Thyroid gland (tissue), 4 donors: ENCODE results near the gene CRISPLD2. TPM values are rescaled to one million over a fixed set of nuclear protein-coding genes. Genes with fewer than 3 reads are reported as not detected.
A peak's percentile ranks its signal among the peaks of the same experiment; 100 is the strongest.

Experiments used
- DNase-seq, 2 donors: peaks; one replicate each; pipeline ENCODE4 v3.0.0-alpha.2; 2019
- H3K27ac ChIP-seq, 3 donors: fragments of 200-600 bp; sonication (generic); 1 replicate in 2 of 3; 2 replicates in 1 of 3; pipeline ENCODE4 v1.5.1; 2016 to 2019; ENCODE audit warnings: mild to moderate bottlenecking in 1 of 3, moderate library complexity in 1 of 3
- H3K27me3 ChIP-seq: fragments of 200-600 bp; sonication (generic); one replicate; pipeline ENCODE4 v1.5.1; 2019
- H3K36me3 ChIP-seq, 2 donors: fragments of 200-600 bp; sonication (generic); one replicate each; pipeline ENCODE4 v1.5.1; 2016 to 2019
- H3K4me1 ChIP-seq, 2 donors: fragments of 200-600 bp; sonication (generic); one replicate each; pipeline ENCODE4 v1.5.1; 2017 to 2019
- H3K4me3 ChIP-seq, 3 donors: fragments of 200-600 bp; sonication (generic); replicated peaks in 1 of 3; 1 replicate in 2 of 3; 2 replicates in 1 of 3; pipeline ENCODE4 v1.5.1; 2016; ENCODE audit warnings: mild to moderate bottlenecking in 1 of 3
- H3K9me3 ChIP-seq: fragments of 200-600 bp; sonication (generic); one replicate; pipeline ENCODE4 v1.5.1; 2017
- CTCF ChIP-seq, 6 experiments: fragments of 200-600 bp in 3 of 6; fragments of 450-650 bp in 3 of 6; sonication (generic) in 3 of 6; IDR thresholded peaks; one replicate each; pipeline ENCODE4 v1.5.1; 2016 to 2019; ENCODE audit warnings: antibody characterized with exemption in 6 of 6, mild to moderate bottlenecking in 2 of 6, inconsistent platforms in 1 of 6, moderate library complexity in 1 of 6
- POLR2A ChIP-seq, 2 donors: fragments of 450-650 bp; IDR thresholded peaks; one replicate each; pipeline ENCODE4 v1.6.1; 2017; ENCODE audit warnings: antibody characterized with exemption in 2 of 2, mild to moderate bottlenecking in 2 of 2, moderate library complexity in 1 of 2
- WGBS, 2 donors: methylation state at CpG; one replicate each; pipeline ENCODE4 v1.1.5; 2017; 5-methylcytosine and 5-hydroxymethylcytosine counted together
- intact Hi-C: fragments of 100-400 bp; cut with DNase I; formaldehyde crosslinking; loops from one replicate; pipeline ENCODE4 v1.15.1; 2023
- total RNA-seq, 4 donors: library from RNA; depleted of rRNA; stranded (reverse); fragments of >200 nt; gene quantifications; one replicate each; pipeline ENCODE4 v1.2.3, GENCODE V29; 2016

Gene CRISPLD2
- total RNA-seq, 4 donors from 2014 or later, result 48.0 to 261 (median 108) TPM

DNA sequence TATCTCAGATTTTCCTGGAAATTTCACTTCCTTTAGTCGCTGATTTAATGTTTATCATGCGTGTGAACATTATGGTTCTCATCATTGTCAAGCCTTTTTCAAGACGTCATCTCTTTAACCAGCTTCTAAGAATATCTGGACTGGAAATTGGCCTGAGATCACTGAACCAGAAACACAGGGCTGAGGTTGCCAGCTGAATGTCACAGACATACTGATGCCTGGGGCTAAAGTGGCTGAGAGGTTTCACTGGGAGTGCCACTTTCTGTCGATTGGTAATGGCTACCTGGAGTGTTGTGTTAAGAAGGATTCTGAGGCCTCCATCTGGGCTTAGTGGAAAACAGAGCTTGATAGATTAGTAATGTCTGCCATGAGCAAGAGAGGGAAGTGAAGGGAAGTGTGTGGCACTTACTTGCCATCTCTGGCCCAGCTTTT, 54.2 kb downstream of the CRISPLD2 start:
- no peaks in the 10 kb centered on the region for H3K27me3 ChIP-seq
- TF ChIP-seq CTCF (IDR thresholded peaks at IDR 0.05) (no peak), POLR2A (IDR thresholded peaks at IDR 0.05) (no peak)
- intact Hi-C loops, result no loop called here
- H3K36me3 ChIP-seq, result no peaks in the 10 kb centered on the region
- H3K4me3 ChIP-seq, result no peak overlapping the region
- 25 to 29% methylated on average over 4 of the region's 4 CpGs for WGBS, 2 donors
- H3K27ac ChIP-seq, result peak overlapping the region in 2 of 3 donors; percentile 10 to 21
- peaks cover 0 to 3% of the 10 kb centered on the region in 2 donors for H3K4me1 ChIP-seq
- H3K9me3 ChIP-seq, result no peaks in the 10 kb centered on the region
- peak; percentile 50 to 62 for DNase-seq

DNA sequence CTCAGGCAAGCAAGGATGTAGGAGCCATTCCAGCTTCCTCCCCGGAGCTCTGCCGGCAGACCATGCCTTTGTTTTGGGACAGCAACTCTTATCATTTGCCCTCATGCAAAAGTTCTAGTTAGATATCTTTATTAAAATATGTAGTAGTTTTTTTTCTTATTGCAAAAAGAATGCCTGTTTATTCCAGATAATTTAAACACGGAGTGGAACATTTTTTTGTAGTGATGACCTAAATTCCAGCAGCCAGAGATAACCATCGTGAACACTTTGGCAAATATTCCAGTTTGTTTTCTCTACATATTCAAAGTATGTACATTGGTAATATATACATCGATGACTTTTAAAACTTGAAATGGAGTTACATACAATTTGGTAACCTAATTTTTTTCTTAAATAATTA, 54.8 kb downstream of the CRISPLD2 start:
- no peak for DNase-seq

GRCh38 chr16:84874983-84875382, 55.2 kb downstream of the CRISPLD2 start:
- no peak overlapping the region for H3K27ac ChIP-seq
- peaks cover 0 to 3% of the 10 kb centered on the region in 2 donors for H3K4me1 ChIP-seq
- no peaks in the 10 kb centered on the region for H3K9me3 ChIP-seq
- no peak for TF ChIP-seq CTCF (IDR thresholded peaks at IDR 0.05)
- no peak for TF ChIP-seq POLR2A (IDR thresholded peaks at IDR 0.05)
- H3K4me3 ChIP-seq, result no peak overlapping the region
- intact Hi-C loops, result no loop called here
- WGBS, 2 donors, result 92 to 93% methylated on average over 3 of the region's 3 CpGs
- H3K27me3 ChIP-seq, result no peaks in the 10 kb centered on the region
- H3K36me3 ChIP-seq, result no peaks in the 10 kb centered on the region
- DNase-seq, result no peak

More for the DNA sequence above, 54.8 kb downstream of the CRISPLD2 start:
- WGBS, 2 donors, result 83 to 84% methylated on average over 5 of the region's 5 CpGs
- Histone ChIP-seq H3K27ac (peak overlapping the region in 1 of 3 donors; percentile 10), H3K4me3 (no peak overlapping the region), H3K4me1 (peaks cover 0 to 3% of the 10 kb centered on the region in 2 donors), H3K9me3 (no peaks in the 10 kb centered on the region), H3K36me3 (no peaks in the 10 kb centered on the region), H3K27me3 (no peaks in the 10 kb centered on the region)
- TF ChIP-seq POLR2A (IDR thresholded peaks at IDR 0.05) (no peak), CTCF (IDR thresholded peaks at IDR 0.05) (no peak)
- intact Hi-C loops, result no loop called here

DNA sequence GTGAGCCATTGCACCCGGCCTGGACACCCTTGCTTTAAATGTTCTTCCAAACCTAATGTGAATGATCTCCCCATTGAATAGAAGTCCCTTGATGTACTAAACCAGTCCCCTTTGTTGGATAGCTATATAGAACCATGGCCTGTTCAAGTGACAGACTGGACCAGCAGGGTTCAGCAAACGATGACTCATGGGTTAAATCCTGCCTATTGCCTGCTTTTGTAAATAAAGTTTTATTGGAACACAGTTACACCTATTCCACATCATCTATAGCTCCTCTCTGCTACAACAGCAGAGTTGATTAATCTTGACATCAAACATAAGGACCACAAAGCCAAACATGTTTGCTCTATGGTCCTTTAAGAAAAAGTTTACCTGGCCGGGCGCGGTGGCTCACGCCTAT, 56.1 kb downstream of the CRISPLD2 start:
- Histone ChIP-seq H3K36me3 (no peaks in the 10 kb centered on the region), H3K9me3 (no peaks in the 10 kb centered on the region), H3K4me1 (peaks cover 0 to 3% of the 10 kb centered on the region in 2 donors), H3K27me3 (no peaks in the 10 kb centered on the region), H3K27ac (no peak overlapping the region), H3K4me3 (no peak overlapping the region)
- TF ChIP-seq CTCF (IDR thresholded peaks at IDR 0.05) (no peak), POLR2A (IDR thresholded peaks at IDR 0.05) (no peak)
- intact Hi-C loops, result no loop called here
- DNase-seq, result no peak
- WGBS, 2 donors, result 92 to 96% methylated on average over 6 of the region's 6 CpGs

GRCh38 chr16:84876873-84877606, 57.3 kb downstream of the CRISPLD2 start:
- TF ChIP-seq CTCF (IDR thresholded peaks at IDR 0.05) (no peak), POLR2A (IDR thresholded peaks at IDR 0.05) (no peak)
- no peaks in the 10 kb centered on the region for H3K27me3 ChIP-seq
- H3K4me3 ChIP-seq, result no peak overlapping the region
- H3K9me3 ChIP-seq, result no peaks in the 10 kb centered on the region
- peaks cover 0 to 3% of the 10 kb centered on the region in 2 donors for H3K4me1 ChIP-seq
- 87% methylated on average over 10 to 13 of the region's 13 CpGs for WGBS, 2 donors
- H3K36me3 ChIP-seq, result no peaks in the 10 kb centered on the region
- intact Hi-C loops, result no loop called here
- no peak for DNase-seq
- H3K27ac ChIP-seq, result no peak overlapping the region
